Measurements from ENCODE around the gene SYNPO2.

DNA sequence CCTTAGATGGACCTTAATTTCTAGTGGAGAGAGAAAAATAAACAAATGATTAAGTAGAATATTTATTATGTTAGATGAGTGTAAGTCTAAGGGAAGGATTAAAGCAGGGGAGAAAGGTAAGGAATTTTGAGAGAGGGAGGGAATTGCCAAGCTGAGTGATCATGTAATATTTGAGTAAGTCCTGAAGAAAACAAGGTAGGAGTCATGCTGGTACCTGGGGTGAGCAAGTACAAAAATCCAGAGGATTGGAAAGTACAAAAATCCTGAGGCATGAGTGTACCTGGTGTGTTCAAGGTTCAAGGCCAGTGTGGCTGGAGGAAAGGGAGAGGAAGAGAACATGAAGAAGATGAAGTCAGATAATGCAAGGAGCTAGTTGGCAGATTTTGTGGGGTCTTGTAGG, 159.8 kb downstream of the SYNPO2 start:
- no peak for TF ChIP-seq TAF1 (IDR thresholded peaks at IDR 0.05; ENCODE audit: borderline replicate concordance, insufficient read depth, low read length)
- TF ChIP-seq POLR2AphosphoS5 (IDR thresholded peaks at IDR 0.05; ENCODE audit: low read depth, low read length): no peak
- no peak for TF ChIP-seq REST (IDR thresholded peaks at IDR 0.05; ENCODE audit: insufficient read depth in 1 of 2, low read depth in 2 of 2, low read length in 2 of 2)
- no peak for TF ChIP-seq FOXP2 (optimal IDR thresholded peaks at IDR 0.05; ENCODE audit: borderline replicate concordance, extremely low read depth, extremely low read length, insufficient read depth)
